ENCODE measurements around the gene ARHGEF3.

The ARHGEF3 gene

DNA sequence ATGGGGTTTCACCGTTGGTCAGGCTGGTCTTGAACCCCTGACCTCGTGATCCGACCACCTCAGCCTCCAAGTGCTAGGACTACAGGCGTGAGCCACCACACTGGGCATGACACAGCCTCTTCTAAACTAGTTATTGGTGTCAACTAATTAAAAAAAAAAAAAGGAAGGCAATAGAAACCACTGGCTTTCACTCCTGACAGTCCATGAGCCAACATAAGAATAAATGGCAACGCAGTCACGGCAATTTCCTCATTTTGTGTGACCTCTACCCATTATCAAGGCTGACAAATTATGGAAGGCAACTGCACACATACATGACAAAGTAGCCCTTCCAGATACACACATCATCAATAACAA is 5.9 kb downstream of the ARHGEF3 start:
- no peak for DNase-seq (ENCODE audit: extremely low read depth, low read depth)
- TF ChIP-seq, protein P1, sequence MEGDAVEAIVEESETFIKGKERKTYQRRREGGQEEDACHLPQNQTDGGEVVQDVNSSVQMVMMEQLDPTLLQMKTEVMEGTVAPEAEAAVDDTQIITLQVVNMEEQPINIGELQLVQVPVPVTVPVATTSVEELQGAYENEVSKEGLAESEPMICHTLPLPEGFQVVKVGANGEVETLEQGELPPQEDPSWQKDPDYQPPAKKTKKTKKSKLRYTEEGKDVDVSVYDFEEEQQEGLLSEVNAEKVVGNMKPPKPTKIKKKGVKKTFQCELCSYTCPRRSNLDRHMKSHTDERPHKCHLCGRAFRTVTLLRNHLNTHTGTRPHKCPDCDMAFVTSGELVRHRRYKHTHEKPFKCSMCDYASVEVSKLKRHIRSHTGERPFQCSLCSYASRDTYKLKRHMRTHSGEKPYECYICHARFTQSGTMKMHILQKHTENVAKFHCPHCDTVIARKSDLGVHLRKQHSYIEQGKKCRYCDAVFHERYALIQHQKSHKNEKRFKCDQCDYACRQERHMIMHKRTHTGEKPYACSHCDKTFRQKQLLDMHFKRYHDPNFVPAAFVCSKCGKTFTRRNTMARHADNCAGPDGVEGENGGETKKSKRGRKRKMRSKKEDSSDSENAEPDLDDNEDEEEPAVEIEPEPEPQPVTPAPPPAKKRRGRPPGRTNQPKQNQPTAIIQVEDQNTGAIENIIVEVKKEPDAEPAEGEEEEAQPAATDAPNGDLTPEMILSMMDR (IDR thresholded peaks at IDR 0.05; ENCODE audit: low read depth, low read length, missing control alignments) = no peak
- H3K4me3 ChIP-seq (replicated peaks; ENCODE audit: low read depth, low read length) = no peak overlapping the region

DNA sequence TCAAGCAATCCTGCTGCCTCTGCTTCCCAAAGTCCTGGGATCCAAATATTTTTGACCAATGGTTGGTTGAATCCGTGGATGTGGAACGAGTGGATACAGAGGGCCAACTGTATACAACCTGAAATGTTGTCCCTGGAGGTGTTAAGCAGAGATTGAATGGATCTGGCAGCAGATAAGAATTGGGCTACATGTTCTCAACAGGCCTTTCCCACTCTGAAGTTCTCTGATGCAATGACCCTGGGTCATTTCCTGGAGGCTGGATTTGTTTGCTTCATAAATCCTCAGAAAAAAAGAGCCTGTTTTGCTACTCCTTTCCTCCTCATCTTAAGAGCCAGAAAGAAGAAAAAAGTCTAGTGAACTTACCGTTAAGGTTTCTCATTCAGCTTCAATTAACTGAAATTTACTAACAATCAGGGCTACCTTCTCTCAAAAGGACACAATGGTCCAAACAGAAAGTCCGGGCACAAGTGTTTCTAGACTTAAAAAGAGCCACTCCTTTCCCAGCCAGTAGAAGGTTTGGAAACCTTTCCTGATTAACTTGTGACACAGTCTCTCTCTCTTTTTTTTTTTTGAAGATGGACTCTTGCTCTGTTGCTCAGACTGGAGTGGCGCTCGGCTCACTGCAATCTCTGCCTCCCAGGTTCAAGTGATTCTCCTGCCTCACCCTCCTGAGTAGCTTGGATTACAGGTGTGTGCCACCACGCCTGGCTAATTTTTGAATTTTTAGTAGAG is 6.5 kb downstream of the ARHGEF3 start:
- no peak overlapping the region for H3K4me3 ChIP-seq (replicated peaks; ENCODE audit: low read depth, low read length)
- TF ChIP-seq, protein P1 (IDR thresholded peaks at IDR 0.05; ENCODE audit: low read depth, low read length, missing control alignments) = no peak
- DNase-seq (ENCODE audit: extremely low read depth, low read depth) = no peak

DNA sequence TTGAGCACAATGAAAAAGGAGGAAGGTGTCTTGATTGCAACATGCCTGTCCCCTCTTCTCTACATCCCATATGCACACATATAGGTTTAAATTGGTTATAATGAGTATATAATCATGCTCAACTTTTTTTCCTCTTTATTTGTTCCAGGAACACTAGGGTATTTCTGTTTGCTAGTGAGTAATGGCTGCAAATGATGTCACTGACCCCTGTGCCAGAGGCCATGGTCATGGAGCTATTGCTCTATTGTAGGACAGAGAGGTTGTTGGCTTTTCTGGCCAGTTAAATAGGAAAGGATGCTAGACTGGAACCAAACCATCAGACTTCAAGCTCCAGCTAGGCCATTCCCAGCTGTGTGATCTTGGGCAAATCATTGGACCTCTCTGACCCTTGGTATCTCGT is 9.6 kb downstream of the ARHGEF3 start:
- TF ChIP-seq, protein P1 (IDR thresholded peaks at IDR 0.05; ENCODE audit: low read depth, low read length, missing control alignments) = no peak
- DNase-seq (ENCODE audit: extremely low read depth, low read depth) = no peak

DNA sequence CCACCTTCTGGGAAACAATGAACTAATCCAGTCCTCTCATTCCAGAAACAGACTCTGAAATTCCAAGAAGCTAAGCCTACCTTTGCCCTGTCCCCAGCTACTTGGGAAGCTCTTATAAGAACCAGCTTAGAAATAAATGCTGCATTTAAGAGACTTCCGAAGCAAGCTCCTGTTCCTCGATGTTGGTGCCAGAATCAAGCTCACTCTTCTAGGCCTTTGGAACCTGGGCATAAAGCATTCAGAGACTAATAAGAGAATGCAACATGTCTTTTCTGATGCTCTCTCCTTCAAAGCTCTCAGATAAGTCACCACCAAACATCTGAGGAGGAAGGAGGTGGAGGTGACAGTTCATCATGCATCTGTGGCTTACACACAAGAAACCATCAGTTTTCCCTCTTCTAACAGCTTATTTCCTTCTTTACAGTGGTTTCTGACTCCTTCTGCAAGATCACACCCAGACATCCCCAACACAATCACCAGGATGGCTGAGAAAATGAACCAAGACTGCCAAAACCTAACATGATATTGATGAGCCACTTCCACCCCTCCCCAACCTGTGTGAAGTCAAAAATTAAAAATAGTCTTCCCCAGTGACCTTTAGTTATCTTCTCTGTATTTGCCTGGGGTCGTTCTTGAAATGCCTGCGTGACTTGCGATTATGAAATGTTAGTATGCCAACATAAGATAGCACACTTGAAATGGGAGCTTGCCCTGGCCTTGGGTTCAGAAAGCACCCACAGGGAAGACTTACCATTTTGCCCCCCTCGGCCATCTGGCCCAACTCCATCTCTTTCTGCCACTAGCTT is 11.5 kb downstream of the ARHGEF3 start:
- no peak for DNase-seq (ENCODE audit: extremely low read depth, low read depth)
- no peak overlapping the region for H3K4me3 ChIP-seq (replicated peaks; ENCODE audit: low read depth, low read length)
- TF ChIP-seq, protein P1 (IDR thresholded peaks at IDR 0.05; ENCODE audit: low read depth, low read length, missing control alignments) = no peak

More for the DNA sequence above, 9.6 kb downstream of the ARHGEF3 start:
- no peak overlapping the region for H3K4me3 ChIP-seq (replicated peaks; ENCODE audit: low read depth, low read length)

DNA sequence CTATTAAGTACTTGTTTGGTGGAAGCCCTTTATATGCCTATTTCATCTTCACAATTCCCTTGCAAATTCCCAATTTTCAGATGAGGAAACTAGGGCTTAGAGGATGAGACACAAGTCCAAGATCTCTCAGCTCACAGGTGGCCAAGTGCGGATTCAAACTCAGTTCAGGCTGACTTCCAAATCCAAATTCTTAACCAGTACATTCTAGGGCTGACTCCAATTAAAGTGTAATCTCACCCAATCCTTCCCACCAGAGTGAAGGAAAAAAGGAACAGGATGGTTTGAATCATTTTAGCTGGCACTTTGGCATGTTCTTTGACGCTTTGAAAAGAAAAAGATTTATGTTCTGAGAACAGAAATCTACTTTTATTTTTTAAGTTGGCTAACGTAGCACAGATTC is 12.7 kb downstream of the ARHGEF3 start:
- TF ChIP-seq, protein P1 (IDR thresholded peaks at IDR 0.05; ENCODE audit: low read depth, low read length, missing control alignments) = no peak
- no peak for DNase-seq (ENCODE audit: extremely low read depth, low read depth)
- H3K4me3 ChIP-seq (replicated peaks; ENCODE audit: low read depth, low read length) = no peak overlapping the region

DNA sequence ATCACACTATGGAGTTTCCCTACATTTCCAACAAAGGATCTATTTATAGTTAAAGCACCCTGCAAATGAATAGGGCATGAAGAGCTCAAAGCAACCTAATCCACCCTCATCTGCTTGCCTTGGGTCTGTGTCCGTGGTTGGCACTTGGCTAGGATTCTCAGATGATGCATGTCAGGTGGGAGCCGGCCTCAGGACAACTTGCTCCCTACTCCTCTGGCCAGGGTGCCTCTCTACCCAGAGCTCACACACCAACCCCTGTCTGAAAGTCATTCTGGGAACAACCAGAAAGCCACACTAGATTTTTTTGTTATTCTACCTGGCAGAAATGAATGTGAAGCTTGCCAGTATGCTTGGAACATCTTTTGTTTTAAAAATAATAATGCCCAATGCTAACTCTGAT is 13.2 kb downstream of the ARHGEF3 start:
- DNase-seq (ENCODE audit: extremely low read depth, low read depth) = no peak
- TF ChIP-seq, protein P1 (IDR thresholded peaks at IDR 0.05; ENCODE audit: low read depth, low read length, missing control alignments) = no peak
- no peak overlapping the region for H3K4me3 ChIP-seq (replicated peaks; ENCODE audit: low read depth, low read length)
